HG03108 (cell line): ENCODE results near the gene SSBP3.
"Not testable (repeated sequence)": the region's sequence is repeated elsewhere in the genome, so short reads cannot be mapped to it uniquely, and the experiment has no call there.

Experiments
- ATAC-seq: cut with Tn5 transposase; IDR thresholded peaks from one replicate; pipeline ENCODE4 v1.9.1; 2021; ENCODE audit warnings: moderate library complexity; ENCODE audit not compliant: unreplicated experiment

Gene SSBP3

GRCh38 chr1:54227891-54228310 is 178.3 kb downstream of the SSBP3 start:
- ATAC-seq, result no peak

- ATAC-seq, result no peak
These were observed 179.0 kb downstream of the SSBP3 start for GRCh38 chr1:54227091-54227602.

DNA sequence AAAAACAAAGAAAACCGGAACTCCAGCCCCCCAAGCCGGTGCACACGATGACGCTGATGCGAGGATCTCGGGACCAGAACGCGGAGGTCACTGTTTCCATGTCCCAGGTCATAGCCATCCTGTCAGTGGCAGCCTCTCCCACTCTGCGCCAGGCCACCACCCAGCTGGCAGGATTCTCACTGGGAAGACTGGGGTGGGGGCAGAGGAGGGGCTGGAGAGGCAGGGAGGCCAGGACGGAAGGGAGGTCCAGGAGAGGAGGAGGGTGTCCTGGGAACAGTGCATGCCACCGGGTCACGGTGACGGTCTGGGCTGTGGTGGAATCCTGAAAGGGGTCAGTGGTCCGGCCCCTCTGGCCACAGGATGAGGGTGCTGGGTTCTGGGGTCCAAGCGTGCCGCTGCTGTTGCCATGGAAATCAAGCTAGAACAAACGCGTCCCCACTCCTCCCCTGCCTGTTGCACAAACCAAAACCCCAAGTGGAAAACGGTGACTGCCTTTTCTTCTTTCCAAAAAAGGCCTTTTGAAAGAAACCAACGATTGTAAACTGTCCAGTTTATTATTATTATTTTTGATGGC is 180.1 kb downstream of the SSBP3 start:
- ATAC-seq, result no peak

DNA sequence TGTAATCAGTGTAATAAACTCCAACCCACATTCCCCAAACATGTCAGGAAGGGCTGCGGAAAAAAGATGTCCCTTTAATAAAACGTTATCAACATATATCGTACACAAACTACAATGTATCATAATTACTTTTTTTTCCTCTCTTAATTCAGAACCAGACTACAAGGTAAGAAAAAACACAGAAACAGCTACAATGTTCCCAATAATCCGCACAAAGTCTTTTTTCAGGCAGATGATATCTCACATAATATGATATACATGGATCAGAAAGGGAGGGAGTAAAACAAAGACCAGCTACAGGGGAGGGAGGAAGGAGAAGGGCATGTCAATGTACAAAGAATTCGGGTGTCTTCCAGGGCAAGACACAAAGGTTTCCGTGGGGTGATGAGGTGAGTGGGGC is 180.8 kb downstream of the SSBP3 start:
- no peak for ATAC-seq

DNA sequence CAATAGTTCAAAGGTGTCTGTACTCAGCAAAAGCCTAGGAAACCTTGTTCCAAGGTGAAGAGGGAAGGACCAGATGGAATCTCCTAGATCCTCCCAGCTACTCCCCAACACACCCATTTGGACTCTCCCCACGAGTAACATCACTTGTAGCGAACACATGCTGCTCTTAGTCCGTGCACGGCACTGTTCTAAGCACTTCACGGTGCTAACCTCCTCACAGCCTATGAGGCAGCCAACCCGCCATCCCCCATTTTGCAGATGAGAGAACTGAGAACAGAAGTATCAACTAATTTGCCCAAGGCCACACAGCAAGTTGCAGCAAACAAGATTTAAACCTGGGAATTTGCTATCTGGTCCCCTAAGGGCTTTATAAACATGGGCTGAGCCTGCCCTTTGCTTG is 182.0 kb downstream of the SSBP3 start:
- ATAC-seq, result no peak

DNA sequence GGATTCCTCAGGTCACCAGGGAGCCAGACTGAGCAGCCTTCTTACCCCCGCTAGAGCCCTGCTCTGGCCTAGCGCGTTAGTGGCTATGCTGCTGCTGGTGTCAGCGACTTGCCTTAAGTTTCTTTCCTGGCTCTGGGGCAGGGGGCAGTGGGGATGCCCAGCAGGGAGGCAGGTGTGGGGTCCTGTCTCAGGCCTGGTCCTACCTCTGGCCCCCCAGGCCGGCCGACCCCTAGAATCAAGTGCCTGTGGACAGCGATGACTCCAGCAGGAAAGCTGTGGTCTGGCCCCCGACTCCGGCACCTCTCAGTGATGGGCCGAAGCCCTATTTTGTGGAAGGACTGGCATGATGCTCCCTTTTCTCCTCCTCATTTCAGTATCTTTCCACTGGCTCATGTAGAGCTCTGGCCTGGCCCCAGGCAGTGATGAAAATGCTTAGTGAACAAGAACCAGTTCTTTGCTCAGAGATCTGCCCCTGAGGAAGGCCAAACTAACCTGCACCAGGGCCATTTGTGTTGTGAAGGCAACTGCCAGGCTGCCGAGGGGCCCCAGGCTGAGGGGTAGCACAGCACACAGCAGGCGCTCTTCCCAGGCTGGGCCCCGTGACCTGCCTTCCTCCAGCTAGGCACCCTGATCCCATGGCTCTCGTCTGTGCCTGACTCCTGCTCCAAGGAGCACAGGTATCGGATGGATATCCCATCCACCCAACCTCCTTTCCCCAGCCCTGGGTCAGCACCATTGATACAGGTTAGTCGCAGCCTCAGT is 182.6 kb downstream of the SSBP3 start:
- no peak for ATAC-seq

DNA sequence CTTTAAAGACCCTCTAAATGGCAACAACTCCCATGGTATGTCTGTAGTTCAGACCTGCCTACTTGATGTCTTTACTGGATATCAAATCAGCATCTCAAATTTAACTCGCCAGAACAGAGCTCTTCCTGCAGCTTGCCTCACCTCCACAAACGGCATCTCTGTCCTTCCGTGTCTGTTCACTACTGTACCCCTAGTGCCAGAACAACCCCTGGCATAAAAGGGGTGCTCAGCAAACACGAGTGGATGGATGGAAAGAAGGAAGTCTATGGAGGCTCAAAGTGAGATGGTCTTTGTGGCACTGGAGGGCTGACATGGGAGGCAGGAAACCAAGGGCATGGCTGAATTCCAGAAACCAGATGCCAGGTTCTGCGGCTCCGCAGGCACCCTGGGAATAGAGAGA is 183.5 kb downstream of the SSBP3 start:
- no peak for ATAC-seq

DNA sequence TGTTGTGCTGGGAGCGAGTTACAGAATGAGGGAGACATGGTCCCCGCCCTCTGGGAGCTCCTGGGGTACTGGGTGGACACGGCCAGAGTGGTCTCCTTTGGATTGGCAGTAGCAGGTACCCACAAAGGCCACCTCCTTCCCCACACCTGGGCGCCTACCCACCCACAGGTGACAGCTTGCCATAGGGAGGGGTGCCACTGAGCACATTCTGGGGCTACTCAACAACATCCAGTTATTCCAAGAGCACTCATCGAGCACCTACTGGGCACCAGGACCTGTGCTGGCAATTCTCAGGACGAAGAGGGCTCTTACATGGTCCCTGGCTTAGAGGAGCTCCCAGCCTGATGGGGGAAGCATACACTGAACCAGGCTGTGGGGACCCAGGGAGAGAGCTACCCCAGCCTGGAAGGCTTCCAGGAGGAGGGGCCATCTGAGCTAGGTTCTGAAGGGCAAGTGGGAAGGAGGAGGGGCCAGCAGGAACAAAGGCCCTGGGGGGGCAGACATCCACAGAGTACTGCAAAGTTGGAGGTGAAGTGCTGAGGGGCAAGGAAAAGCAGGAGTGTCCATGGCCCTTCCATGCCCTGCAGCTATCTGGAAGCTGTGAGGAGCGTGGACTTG is 184.2 kb downstream of the SSBP3 start:
- no peak for ATAC-seq

GRCh38 chr1:54221113-54221834 is 184.9 kb downstream of the SSBP3 start:
- no peak for ATAC-seq

- ATAC-seq, result no peak
These were observed 186.0 kb downstream of the SSBP3 start for GRCh38 chr1:54220004-54220811.

DNA sequence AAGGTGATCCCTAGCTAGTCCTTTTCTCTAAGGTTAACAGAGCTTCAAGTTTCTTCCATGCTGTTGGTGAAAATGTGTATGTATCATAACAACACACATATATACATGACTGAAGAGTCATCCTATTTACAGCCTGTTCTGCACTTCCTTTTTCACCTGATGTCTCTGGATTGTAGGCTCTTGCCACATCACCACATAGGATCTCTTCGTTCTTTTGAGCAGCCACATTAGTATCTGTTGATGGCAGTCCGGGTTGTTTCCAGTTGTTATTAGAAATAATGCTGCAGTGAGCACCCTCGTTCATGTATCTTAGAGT is 186.5 kb downstream of the SSBP3 start:
- ATAC-seq, result no peak

- ATAC-seq, result no peak
These were observed 187.1 kb downstream of the SSBP3 start for GRCh38 chr1:54218883-54219687.

DNA sequence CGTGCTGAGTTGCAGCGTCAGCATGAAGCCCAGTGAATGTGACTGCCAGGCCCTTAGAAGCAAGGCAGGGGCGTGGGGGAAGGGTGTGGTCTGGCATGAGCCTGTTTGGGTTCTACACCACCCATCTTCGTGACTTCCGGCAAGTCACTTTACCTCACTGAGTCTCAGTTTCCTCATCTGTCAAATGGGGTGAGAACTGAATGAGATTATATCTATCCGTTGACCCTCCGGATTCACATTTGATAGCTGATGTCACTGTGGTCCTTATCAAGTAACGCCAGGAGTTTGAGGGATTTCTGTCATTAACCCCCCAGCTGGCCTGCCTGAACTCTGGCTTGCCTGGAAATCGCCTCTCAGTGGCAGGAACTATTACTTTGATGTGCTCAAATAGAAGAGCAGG is 190.7 kb downstream of the SSBP3 start:
- no peak for ATAC-seq

DNA sequence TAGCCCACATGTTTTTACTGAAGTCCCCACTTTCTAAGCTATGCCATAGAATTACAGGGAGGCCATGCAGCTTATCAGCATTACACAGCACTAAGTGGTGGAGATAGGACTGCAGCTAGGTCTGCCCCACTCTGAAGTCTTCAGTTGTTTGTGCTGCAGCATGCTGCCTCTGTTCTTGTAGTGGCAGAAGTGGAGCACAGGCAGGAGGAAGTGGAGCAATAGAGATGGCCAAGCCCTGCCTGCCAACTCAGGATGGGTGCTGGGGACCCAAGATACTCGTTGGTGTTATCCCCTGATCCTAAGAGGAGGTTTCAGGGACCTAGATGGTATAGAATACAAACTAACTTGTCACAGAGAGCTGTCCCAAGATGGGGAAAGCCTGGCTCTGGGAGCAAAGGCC is 193.3 kb downstream of the SSBP3 start:
- no peak for ATAC-seq

GRCh38 chr1:54207896-54208295 is 198.3 kb downstream of the SSBP3 start:
- ATAC-seq, result not testable (repeated sequence)

DNA sequence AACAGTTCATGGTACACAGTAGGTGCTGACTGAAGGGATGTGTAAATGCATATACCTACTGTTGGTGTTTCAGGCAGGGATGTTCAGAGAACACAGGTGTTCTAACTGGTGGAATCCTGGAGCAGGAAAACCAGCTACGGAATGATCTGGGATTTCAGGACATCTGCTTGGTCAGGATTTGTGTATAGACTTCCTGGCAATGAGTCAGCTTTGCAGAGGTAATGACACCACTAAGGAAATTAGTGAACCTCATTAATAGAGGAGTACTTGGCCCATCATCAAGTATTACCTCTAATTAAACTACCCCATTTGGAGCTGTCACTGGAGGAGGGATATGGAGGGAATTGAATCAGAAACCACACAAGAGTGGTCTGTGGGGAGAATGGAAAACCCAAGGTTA is 198.9 kb downstream of the SSBP3 start:
- no peak for ATAC-seq

GRCh38 chr1:54204199-54204598 is 202.0 kb downstream of the SSBP3 start:
- ATAC-seq, result no peak

DNA sequence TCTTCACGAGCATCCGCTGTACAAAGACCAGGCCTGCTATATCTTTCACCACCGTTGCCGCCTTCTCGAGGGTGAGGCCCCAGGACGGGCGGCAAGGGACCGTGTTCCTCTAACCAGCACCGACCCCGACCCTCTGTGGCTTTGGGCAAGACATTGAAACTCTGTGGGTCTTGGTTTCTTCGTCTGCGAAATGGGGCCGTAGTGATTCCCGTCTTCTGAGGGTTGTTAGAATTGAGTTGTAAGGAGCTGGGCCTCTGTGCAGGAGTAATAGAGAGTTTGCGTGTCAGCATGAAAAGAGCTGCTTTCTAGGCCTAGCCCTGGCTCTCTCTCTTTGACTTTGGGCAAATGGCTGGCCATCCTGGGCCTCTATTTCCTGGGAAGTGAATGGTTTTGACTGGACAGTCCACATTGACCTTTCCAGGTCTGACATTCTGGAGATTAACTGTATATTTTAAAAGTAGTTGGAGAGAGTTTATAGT is 205.6 kb downstream of the SSBP3 start:
- peak; percentile 5 for ATAC-seq

- ATAC-seq, result peak; percentile 96
These were observed 206.3 kb downstream of the SSBP3 start, which contains the start of the genes CYB5RL and MRPL37 for GRCh38 chr1:54199765-54200518. TSS of gene CYB5RL (minus strand) at chr1:54200030. CDS start at chr1:54195616, 4,414 bp downstream. TSS of gene MRPL37 (plus strand) at chr1:54200167. CDS start at chr1:54200244, 77 bp downstream.
